Measurements from ENCODE around the gene MCC. TPM values are rescaled to one million over a fixed set of nuclear protein-coding genes. Genes with fewer than 3 reads are reported as not detected.

MCC gene
- total RNA-seq, 2 donors from 2014 or later = 164 to 187 TPM

DNA sequence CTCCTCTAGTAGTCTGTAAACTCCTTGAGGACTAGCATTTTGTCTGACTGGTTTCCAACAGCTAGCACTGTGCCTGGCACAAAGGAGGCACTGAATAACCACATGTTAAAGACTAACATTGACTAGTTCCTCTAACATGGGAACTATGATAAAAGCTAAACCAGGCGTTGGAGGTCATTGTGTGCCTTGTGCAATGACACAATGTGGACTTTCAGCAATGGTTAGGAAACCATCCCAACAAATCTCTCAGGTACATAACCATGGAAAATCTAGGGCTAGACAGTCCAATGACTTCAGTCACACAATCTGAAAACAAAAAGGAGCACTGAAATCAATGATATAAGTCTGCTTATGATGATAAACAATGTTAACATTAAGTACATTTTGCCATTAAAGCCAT lies 311.0 kb downstream of the MCC start:
- Mint-ChIP-seq H3K36me3 (ENCODE audit: low read depth) (peaks cover 50% of the 10 kb centered on the region), H3K27me3 (ENCODE audit: insufficient read depth) (no peaks in the 10 kb centered on the region), H3K4me3 (no peak overlapping the region), H3K9me3 (no peaks in the 10 kb centered on the region), H3K27ac (no peak overlapping the region), H3K4me1 (peaks cover 77% of the 10 kb centered on the region)
- peak; percentile 26 for DNase-seq
- H3K36me3 ChIP-seq (ENCODE audit: control insufficient read depth, insufficient read depth, low read length) = peaks cover 76% of the 10 kb centered on the region
- H3K27me3 ChIP-seq (ENCODE audit: control insufficient read depth, insufficient read depth, low read length, poor library complexity, severe bottlenecking) = no peaks in the 10 kb centered on the region
- no peak overlapping the region for H3K4me3 ChIP-seq (ENCODE audit: low read length)
- no peak overlapping the region for H3K27ac ChIP-seq (ENCODE audit: low read depth, low read length)
- H3K9me3 ChIP-seq (ENCODE audit: control insufficient read depth, low read length) = no peaks in the 10 kb centered on the region
- H3K4me1 ChIP-seq (ENCODE audit: control insufficient read depth, insufficient read depth, low read length) = peaks cover 23% of the 10 kb centered on the region
- H3K9ac ChIP-seq (ENCODE audit: extremely low read depth, low read length, poor library complexity, severe bottlenecking) = no peak overlapping the region
- 90% methylated on average over 1 of the region's 1 CpG for WGBS, 2 experiments (ENCODE audit: insufficient coverage in 1 of 2, insufficient read length in 1 of 2)
- TF ChIP-seq, protein P1, sequence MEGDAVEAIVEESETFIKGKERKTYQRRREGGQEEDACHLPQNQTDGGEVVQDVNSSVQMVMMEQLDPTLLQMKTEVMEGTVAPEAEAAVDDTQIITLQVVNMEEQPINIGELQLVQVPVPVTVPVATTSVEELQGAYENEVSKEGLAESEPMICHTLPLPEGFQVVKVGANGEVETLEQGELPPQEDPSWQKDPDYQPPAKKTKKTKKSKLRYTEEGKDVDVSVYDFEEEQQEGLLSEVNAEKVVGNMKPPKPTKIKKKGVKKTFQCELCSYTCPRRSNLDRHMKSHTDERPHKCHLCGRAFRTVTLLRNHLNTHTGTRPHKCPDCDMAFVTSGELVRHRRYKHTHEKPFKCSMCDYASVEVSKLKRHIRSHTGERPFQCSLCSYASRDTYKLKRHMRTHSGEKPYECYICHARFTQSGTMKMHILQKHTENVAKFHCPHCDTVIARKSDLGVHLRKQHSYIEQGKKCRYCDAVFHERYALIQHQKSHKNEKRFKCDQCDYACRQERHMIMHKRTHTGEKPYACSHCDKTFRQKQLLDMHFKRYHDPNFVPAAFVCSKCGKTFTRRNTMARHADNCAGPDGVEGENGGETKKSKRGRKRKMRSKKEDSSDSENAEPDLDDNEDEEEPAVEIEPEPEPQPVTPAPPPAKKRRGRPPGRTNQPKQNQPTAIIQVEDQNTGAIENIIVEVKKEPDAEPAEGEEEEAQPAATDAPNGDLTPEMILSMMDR (conservative IDR thresholded peaks at IDR 0.05) = no peak

DNA sequence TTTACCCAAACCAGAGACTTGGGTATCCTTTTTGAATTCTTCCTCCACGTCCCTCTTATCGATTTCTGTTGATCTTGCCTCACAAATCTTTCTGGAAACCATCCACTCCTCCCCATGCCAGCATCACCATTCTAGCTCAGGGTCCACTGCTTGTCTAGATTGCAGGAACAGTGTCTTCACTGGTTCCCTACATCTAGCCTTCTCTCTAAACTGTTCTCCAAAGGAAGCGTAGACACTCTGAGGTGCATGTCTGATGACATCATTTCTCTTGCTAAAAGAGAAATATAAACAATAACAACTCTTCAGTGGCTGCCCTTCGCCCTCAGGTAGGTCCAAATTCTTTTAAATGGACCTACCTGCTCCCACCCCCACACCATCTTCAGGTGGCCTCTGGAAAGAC lies 311.5 kb downstream of the MCC start:
- H3K4me3 Mint-ChIP-seq = no peak overlapping the region
- TF ChIP-seq, protein P1 (conservative IDR thresholded peaks at IDR 0.05) = no peak
- H3K4me3 ChIP-seq (ENCODE audit: low read length) = no peak overlapping the region
- H3K27ac Mint-ChIP-seq = no peak overlapping the region
- no peaks in the 10 kb centered on the region for H3K9me3 Mint-ChIP-seq
- peaks cover 21% of the 10 kb centered on the region for H3K4me1 ChIP-seq (ENCODE audit: control insufficient read depth, insufficient read depth, low read length)
- no peaks in the 10 kb centered on the region for H3K27me3 Mint-ChIP-seq (ENCODE audit: insufficient read depth)
- no peaks in the 10 kb centered on the region for H3K27me3 ChIP-seq (ENCODE audit: control insufficient read depth, insufficient read depth, low read length, poor library complexity, severe bottlenecking)
- DNase-seq = peak; percentile 20
- peaks cover 76% of the 10 kb centered on the region for H3K4me1 Mint-ChIP-seq
- H3K36me3 ChIP-seq (ENCODE audit: control insufficient read depth, insufficient read depth, low read length) = peaks cover 71% of the 10 kb centered on the region
- H3K9me3 ChIP-seq (ENCODE audit: control insufficient read depth, low read length) = no peaks in the 10 kb centered on the region
- H3K36me3 Mint-ChIP-seq (ENCODE audit: low read depth) = peaks cover 49% of the 10 kb centered on the region
- 95 to 96% methylated on average over 4 of the region's 4 CpGs for WGBS, 2 experiments (ENCODE audit: insufficient coverage in 1 of 2, insufficient read length in 1 of 2)
- H3K9ac ChIP-seq (ENCODE audit: extremely low read depth, low read length, poor library complexity, severe bottlenecking) = no peak overlapping the region
- H3K27ac ChIP-seq (ENCODE audit: low read depth, low read length) = no peak overlapping the region

DNA sequence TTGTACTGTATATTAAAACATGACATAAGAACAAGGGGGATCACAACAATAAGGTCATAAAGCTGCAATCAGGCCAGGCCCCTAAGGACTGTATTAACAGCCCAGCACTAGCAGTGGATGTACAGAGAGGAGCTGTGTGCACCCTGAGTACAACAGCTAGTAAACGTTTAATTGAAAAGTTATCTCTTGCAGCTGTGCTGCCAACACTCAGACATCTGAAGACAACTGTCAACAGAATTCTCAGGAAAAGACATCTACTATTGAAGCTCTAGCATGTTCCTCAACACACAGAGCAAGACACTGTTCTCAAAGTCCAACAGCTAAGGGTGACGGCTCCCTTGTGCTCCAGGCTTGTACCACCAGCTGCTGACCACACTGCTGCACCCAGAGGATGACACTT lies 312.1 kb downstream of the MCC start:
- Mint-ChIP-seq H3K4me1 (peaks cover 71% of the 10 kb centered on the region), H3K4me3 (no peak overlapping the region), H3K27ac (no peak overlapping the region), H3K36me3 (ENCODE audit: low read depth) (peaks cover 46% of the 10 kb centered on the region), H3K27me3 (ENCODE audit: insufficient read depth) (no peaks in the 10 kb centered on the region), H3K9me3 (no peaks in the 10 kb centered on the region)
- Histone ChIP-seq H3K27ac (ENCODE audit: low read depth, low read length) (no peak overlapping the region), H3K27me3 (ENCODE audit: control insufficient read depth, insufficient read depth, low read length, poor library complexity, severe bottlenecking) (no peaks in the 10 kb centered on the region), H3K36me3 (ENCODE audit: control insufficient read depth, insufficient read depth, low read length) (peaks cover 66% of the 10 kb centered on the region), H3K9me3 (ENCODE audit: control insufficient read depth, low read length) (no peaks in the 10 kb centered on the region), H3K4me3 (ENCODE audit: low read length) (no peak overlapping the region), H3K4me1 (ENCODE audit: control insufficient read depth, insufficient read depth, low read length) (peaks cover 20% of the 10 kb centered on the region), H3K9ac (ENCODE audit: extremely low read depth, low read length, poor library complexity, severe bottlenecking) (no peak overlapping the region)
- TF ChIP-seq, protein P1 (conservative IDR thresholded peaks at IDR 0.05) = no peak
- peak; percentile 24 for DNase-seq
- whole genome bisulfite sequencing, 2 experiments (ENCODE audit: insufficient coverage in 1 of 2, insufficient read length in 1 of 2) = 88 to 90% methylated on average over 1 to 2 of the region's 2 CpGs
